Astrocyte (in vitro differentiated cells and primary cell): Measurements from ENCODE around the gene PCDHAC2. TPM values are rescaled to one million over a fixed set of nuclear protein-coding genes. Genes with fewer than 3 reads are reported as not detected.

Experiments used
- DNase-seq: peaks from one replicate; pipeline ENCODE4 v3.0.0-alpha.2; 2010; ENCODE audit warnings: low read depth
- FAIRE-seq: peaks from 2 replicates; lab custom pipeline; 2011; peaks lifted over from hg19 to GRCh38; lab: Jason Lieb, UNC
- H2AFZ ChIP-seq: 2 replicates; pipeline ENCODE4 v1.6.0; 2012; ENCODE audit warnings: low read depth, low read length, inconsistent platforms
- H3K27ac ChIP-seq: 2 replicates; pipeline ENCODE4 v1.5.1; 2011; ENCODE audit warnings: low read depth, low read length, inconsistent platforms
- H3K27me3 ChIP-seq: 2 replicates; pipeline ENCODE4 v1.6.0; 2011; ENCODE audit warnings: low read length, inconsistent platforms; ENCODE audit not compliant: insufficient read depth
- H3K36me3 ChIP-seq: 2 replicates; pipeline ENCODE4 v1.5.1; 2011; ENCODE audit warnings: low read length, inconsistent platforms; ENCODE audit not compliant: insufficient read depth
- H3K4me1 ChIP-seq: 2 replicates; pipeline ENCODE4 v1.5.1; 2011; ENCODE audit warnings: low read length, inconsistent platforms; ENCODE audit not compliant: insufficient read depth
- H3K4me2 ChIP-seq: 2 replicates; pipeline ENCODE4 v1.6.0; 2012; ENCODE audit warnings: low read length, inconsistent platforms
- H3K4me3 ChIP-seq: 2 replicates; pipeline ENCODE4 v1.5.1; 2011; ENCODE audit warnings: low read depth, mild to moderate bottlenecking, low read length, inconsistent platforms; ENCODE audit not compliant: insufficient read depth
- H3K79me2 ChIP-seq: 2 replicates; pipeline ENCODE4 v1.6.0; 2012; ENCODE audit warnings: mild to moderate bottlenecking, low read length, inconsistent platforms; ENCODE audit not compliant: insufficient read depth
- H3K9ac ChIP-seq: 2 replicates; pipeline ENCODE4 v1.6.0; 2012; ENCODE audit warnings: mild to moderate bottlenecking, low read length, inconsistent platforms
- H3K9me3 ChIP-seq: 2 replicates; pipeline ENCODE4 v1.5.1; 2012; ENCODE audit warnings: low read depth, mild to moderate bottlenecking, low read length, inconsistent platforms; ENCODE audit not compliant: insufficient read depth
- H4K20me1 ChIP-seq: 2 replicates; pipeline ENCODE4 v1.6.0; 2012; ENCODE audit warnings: low read length, inconsistent platforms; ENCODE audit not compliant: insufficient read depth
- H3K27ac Mint-ChIP-seq: one replicate; pipeline ENCODE4 v1.8.0; 2021; ENCODE audit warnings: mild to moderate bottlenecking, mixed read lengths; ENCODE audit not compliant: unreplicated experiment
- H3K27me3 Mint-ChIP-seq: one replicate; pipeline ENCODE4 v1.8.0; 2021; ENCODE audit warnings: low read depth, mixed read lengths; ENCODE audit not compliant: unreplicated experiment
- H3K36me3 Mint-ChIP-seq: one replicate; pipeline ENCODE4 v1.8.0; 2021; ENCODE audit warnings: low read depth, mixed read lengths; ENCODE audit not compliant: unreplicated experiment
- H3K4me1 Mint-ChIP-seq: one replicate; pipeline ENCODE4 v1.8.0; 2021; ENCODE audit warnings: low read depth, mixed read lengths; ENCODE audit not compliant: unreplicated experiment
- H3K4me3 Mint-ChIP-seq: one replicate; pipeline ENCODE4 v1.8.0; 2021; ENCODE audit warnings: mild to moderate bottlenecking, moderate library complexity, mixed read lengths; ENCODE audit not compliant: unreplicated experiment
- H3K9me3 Mint-ChIP-seq: one replicate; pipeline ENCODE4 v1.8.0; 2021; ENCODE audit warnings: mild to moderate bottlenecking, mixed read lengths; ENCODE audit not compliant: unreplicated experiment
- EZH2 ChIP-seq: IDR thresholded peaks from 2 replicates; pipeline ENCODE4 v1.6.1; 2012; ENCODE audit warnings: mild to moderate bottlenecking, low read length, inconsistent platforms; ENCODE audit not compliant: insufficient read depth
- total RNA-seq: library from RNA; stranded (reverse); gene quantifications from 2 replicates; pipeline ENCODE4 v1.2.1, GENCODE V29; 2021
- TF ChIP-seq, protein P1 (sequence below): IDR thresholded peaks from 2 replicates; pipeline ENCODE4 v1.5.1; 2011; ENCODE audit warnings: low read depth, mild to moderate bottlenecking, inconsistent platforms, low read length, moderate library complexity; ENCODE audit not compliant: insufficient read depth

Gene PCDHAC2
- total RNA-seq, 1 donor from 2014 or later = 7.7 TPM

DNA sequence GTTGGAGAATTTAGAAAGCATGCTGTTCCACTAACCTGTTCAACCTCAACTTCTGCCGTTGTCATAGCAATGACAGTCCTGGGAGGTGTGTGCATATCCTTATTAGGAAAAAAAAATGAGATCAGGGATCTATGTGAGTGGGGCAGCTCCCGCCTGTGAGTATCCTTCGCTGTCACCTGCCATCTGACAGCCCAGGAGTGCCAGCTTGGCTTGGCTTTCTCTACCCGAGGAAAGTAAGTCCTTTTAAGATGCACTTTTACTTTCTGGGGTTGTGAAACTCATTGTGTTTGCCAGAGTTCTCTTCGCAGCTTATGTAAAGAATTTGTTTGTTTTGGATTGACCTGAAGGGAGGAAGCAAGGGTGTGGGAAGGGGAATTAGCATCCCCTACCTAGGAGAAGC is 21.8 kb downstream of the PCDHAC2 start:
- no peaks in the 10 kb centered on the region for H3K79me2 ChIP-seq
- FAIRE-seq (no peak), DNase-seq (no peak)
- no peaks in the 10 kb centered on the region for H3K36me3 ChIP-seq
- Mint-ChIP-seq H3K4me3 (no peak overlapping the region), H3K4me1 (peaks cover 42% of the 10 kb centered on the region), H3K36me3 (peaks cover 11% of the 10 kb centered on the region), H3K27ac (no peak overlapping the region), H3K9me3 (no peaks in the 10 kb centered on the region), H3K27me3 (no peaks in the 10 kb centered on the region)
- H4K20me1 ChIP-seq = no peaks in the 10 kb centered on the region
- H3K27ac ChIP-seq = no peak overlapping the region
- no peaks in the 10 kb centered on the region for H3K27me3 ChIP-seq
- H3K9ac ChIP-seq = no peak overlapping the region
- TF ChIP-seq, protein P1, sequence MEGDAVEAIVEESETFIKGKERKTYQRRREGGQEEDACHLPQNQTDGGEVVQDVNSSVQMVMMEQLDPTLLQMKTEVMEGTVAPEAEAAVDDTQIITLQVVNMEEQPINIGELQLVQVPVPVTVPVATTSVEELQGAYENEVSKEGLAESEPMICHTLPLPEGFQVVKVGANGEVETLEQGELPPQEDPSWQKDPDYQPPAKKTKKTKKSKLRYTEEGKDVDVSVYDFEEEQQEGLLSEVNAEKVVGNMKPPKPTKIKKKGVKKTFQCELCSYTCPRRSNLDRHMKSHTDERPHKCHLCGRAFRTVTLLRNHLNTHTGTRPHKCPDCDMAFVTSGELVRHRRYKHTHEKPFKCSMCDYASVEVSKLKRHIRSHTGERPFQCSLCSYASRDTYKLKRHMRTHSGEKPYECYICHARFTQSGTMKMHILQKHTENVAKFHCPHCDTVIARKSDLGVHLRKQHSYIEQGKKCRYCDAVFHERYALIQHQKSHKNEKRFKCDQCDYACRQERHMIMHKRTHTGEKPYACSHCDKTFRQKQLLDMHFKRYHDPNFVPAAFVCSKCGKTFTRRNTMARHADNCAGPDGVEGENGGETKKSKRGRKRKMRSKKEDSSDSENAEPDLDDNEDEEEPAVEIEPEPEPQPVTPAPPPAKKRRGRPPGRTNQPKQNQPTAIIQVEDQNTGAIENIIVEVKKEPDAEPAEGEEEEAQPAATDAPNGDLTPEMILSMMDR = no peak
- no peak for TF ChIP-seq EZH2
- H3K4me3 ChIP-seq = no peak overlapping the region
- no peaks in the 10 kb centered on the region for H3K9me3 ChIP-seq
- H3K4me2 ChIP-seq = no peak overlapping the region
- H3K4me1 ChIP-seq = no peaks in the 10 kb centered on the region
- H2AFZ ChIP-seq = no peak overlapping the region

GRCh38 chr5:140988608-140989007 is 22.3 kb downstream of the PCDHAC2 start:
- no peaks in the 10 kb centered on the region for H3K27me3 Mint-ChIP-seq
- H3K27ac ChIP-seq = no peak overlapping the region
- H3K9me3 Mint-ChIP-seq = no peaks in the 10 kb centered on the region
- peaks cover 42% of the 10 kb centered on the region for H3K4me1 Mint-ChIP-seq
- H2AFZ ChIP-seq = no peak overlapping the region
- no peaks in the 10 kb centered on the region for H3K27me3 ChIP-seq
- H3K27ac Mint-ChIP-seq = no peak overlapping the region
- H3K4me1 ChIP-seq = no peaks in the 10 kb centered on the region
- H3K36me3 ChIP-seq = no peaks in the 10 kb centered on the region
- H3K4me3 Mint-ChIP-seq = no peak overlapping the region
- H3K4me2 ChIP-seq = no peak overlapping the region
- FAIRE-seq (no peak), DNase-seq (no peak)
- no peak for TF ChIP-seq EZH2
- TF ChIP-seq, protein P1 = no peak
- no peaks in the 10 kb centered on the region for H3K9me3 ChIP-seq
- H3K79me2 ChIP-seq = no peaks in the 10 kb centered on the region
- H4K20me1 ChIP-seq = no peaks in the 10 kb centered on the region
- H3K9ac ChIP-seq = no peak overlapping the region
- peaks cover 11% of the 10 kb centered on the region for H3K36me3 Mint-ChIP-seq
- no peak overlapping the region for H3K4me3 ChIP-seq

- H3K36me3 Mint-ChIP-seq = peaks cover 7% of the 10 kb centered on the region
- no peak overlapping the region for H3K4me3 Mint-ChIP-seq
Measured at GRCh38 chr5:140989254-140990020, 23.2 kb downstream of the PCDHAC2 start.

More at GRCh38 chr5:140989254-140990020, 23.2 kb downstream of the PCDHAC2 start:
- Mint-ChIP-seq H3K27me3 (no peaks in the 10 kb centered on the region), H3K27ac (peak overlapping the region; percentile 64), H3K4me1 (peaks cover 38% of the 10 kb centered on the region), H3K9me3 (no peaks in the 10 kb centered on the region)
- Histone ChIP-seq H3K4me3 (no peak overlapping the region), H3K36me3 (no peaks in the 10 kb centered on the region), H3K9me3 (no peaks in the 10 kb centered on the region), H2AFZ (no peak overlapping the region), H3K79me2 (no peaks in the 10 kb centered on the region), H3K4me2 (no peak overlapping the region), H3K27ac (no peak overlapping the region), H3K27me3 (no peaks in the 10 kb centered on the region), H4K20me1 (no peaks in the 10 kb centered on the region), H3K9ac (no peak overlapping the region), H3K4me1 (no peaks in the 10 kb centered on the region)
- DNase-seq (no peak), FAIRE-seq (no peak)
- TF ChIP-seq EZH2 = no peak
- TF ChIP-seq, protein P1 = no peak
